DOHH2 (cell line): ENCODE results near the gene ATP2B2.

ENCODE experiments used
- H3F3A ChIP-seq: fragments of 200-600 bp; sonication (generic), shearing (Covaris generic); 2 replicates; pipeline ENCODE4 v1.6.0; 2016; ENCODE audit warnings: antibody characterized with exemption, mild to moderate bottlenecking; ENCODE audit not compliant: control insufficient read depth, insufficient read depth
- H3K27ac ChIP-seq: fragments of 200-600 bp; sonication (generic); 2 replicates; pipeline ENCODE4 v1.5.1; 2014; ENCODE audit warnings: low read depth, mild to moderate bottlenecking, low read length, moderate library complexity
- H3K27me3 ChIP-seq: fragments of 200-600 bp; sonication (generic); 2 replicates; pipeline ENCODE4 v1.6.1; 2014; ENCODE audit warnings: mild to moderate bottlenecking, low read length, mixed read lengths; ENCODE audit not compliant: control insufficient read depth
- H3K36me3 ChIP-seq: fragments of 200-600 bp; sonication (generic); 2 replicates; pipeline ENCODE4 v1.6.1; 2014; ENCODE audit warnings: mild to moderate bottlenecking, low read length, moderate library complexity, mixed read lengths; ENCODE audit not compliant: control insufficient read depth
- H3K4me1 ChIP-seq: fragments of 200-600 bp; sonication (generic); 2 replicates; pipeline ENCODE4 v1.6.1; 2014; ENCODE audit warnings: mild to moderate bottlenecking, low read length, mixed read lengths; ENCODE audit not compliant: control insufficient read depth
- H3K4me2 ChIP-seq: fragments of 200-600 bp; sonication (generic); 2 replicates; pipeline ENCODE4 v1.6.0; 2014; ENCODE audit warnings: mild to moderate bottlenecking, low read length, moderate library complexity
- H3K4me3 ChIP-seq: fragments of 200-600 bp; sonication (generic); 2 replicates; pipeline ENCODE4 v1.5.1; 2014; ENCODE audit warnings: mild to moderate bottlenecking, low read length, mixed read lengths
- H3K79me2 ChIP-seq: fragments of 200-600 bp; sonication (generic); 2 replicates; pipeline ENCODE4 v1.6.1; 2014; ENCODE audit warnings: mild to moderate bottlenecking, low read length, mixed read lengths; ENCODE audit not compliant: control insufficient read depth
- H3K9me2 ChIP-seq: fragments of 200-600 bp; sonication (generic); replicated peaks from 2 replicates; pipeline ENCODE4 v1.6.1; 2014; ENCODE audit warnings: mild to moderate bottlenecking, low read length, mixed read lengths; ENCODE audit not compliant: control insufficient read depth
- H3K9me3 ChIP-seq: fragments of 200-600 bp; sonication (generic); 2 replicates; pipeline ENCODE4 v1.6.1; 2014; ENCODE audit warnings: antibody characterized with exemption, low read length, mixed read lengths; ENCODE audit not compliant: control insufficient read depth, insufficient read depth
- H4K20me1 ChIP-seq: fragments of 200-600 bp; sonication (generic); 2 replicates; pipeline ENCODE4 v1.6.0; 2014; ENCODE audit warnings: low read depth, mild to moderate bottlenecking, antibody characterized with exemption, low read length, moderate library complexity; ENCODE audit not compliant: control insufficient read depth, insufficient read depth
- CTCF ChIP-seq: fragments of 200-600 bp; sonication (generic); IDR thresholded peaks from one replicate; pipeline ENCODE4 v1.5.1; 2014; ENCODE audit warnings: antibody characterized with exemption, mild to moderate bottlenecking, low read depth, low read length; ENCODE audit not compliant: poor library complexity, severe bottlenecking
- EZH2phosphoT487 ChIP-seq: fragments of 200-600 bp; sonication (generic); IDR thresholded peaks from 2 replicates; pipeline ENCODE4 v1.6.1; 2017; ENCODE audit warnings: borderline replicate concordance, mild to moderate bottlenecking, antibody characterized with exemption, low read length, moderate library complexity, mixed read lengths

ATP2B2 gene

GRCh38 chr3:10523561-10523960 lies 18.2 kb upstream of the ATP2B2 start:
- Histone ChIP-seq H3K27me3 (peaks cover 29% of the 10 kb centered on the region; the same call in 1 of the 2 replicates), H3K36me3 (no peaks in the 10 kb centered on the region), H3K79me2 (no peaks in the 10 kb centered on the region), H3K9me3 (no peaks in the 10 kb centered on the region), H3F3A (no peaks in the 10 kb centered on the region), H4K20me1 (no peaks in the 10 kb centered on the region; the same call in 1 of the 2 replicates), H3K4me3 (no peak overlapping the region), H3K4me2 (no peak overlapping the region), H3K9me2 (no peaks in the 10 kb centered on the region), H3K27ac (no peak overlapping the region), H3K4me1 (no peaks in the 10 kb centered on the region)
- TF ChIP-seq CTCF (no peak), EZH2phosphoT487 (no peak)

- Histone ChIP-seq H4K20me1 (no peaks in the 10 kb centered on the region; the same call in 1 of the 2 replicates), H3K9me3 (no peaks in the 10 kb centered on the region), H3K4me2 (no peak overlapping the region), H3K9me2 (no peaks in the 10 kb centered on the region), H3K4me1 (no peaks in the 10 kb centered on the region), H3F3A (no peaks in the 10 kb centered on the region), H3K27ac (no peak overlapping the region), H3K4me3 (no peak overlapping the region), H3K27me3 (peaks cover 28% of the 10 kb centered on the region; the same call in 1 of the 2 replicates), H3K79me2 (no peaks in the 10 kb centered on the region), H3K36me3 (no peaks in the 10 kb centered on the region)
- no peak for TF ChIP-seq CTCF
- TF ChIP-seq EZH2phosphoT487 = no peak
Observed at GRCh38 chr3:10522646-10523303, 17.4 kb upstream of the ATP2B2 start.

GRCh38 chr3:10521772-10522441 lies 16.5 kb upstream of the ATP2B2 start:
- Histone ChIP-seq H3K27me3 (peaks cover 37% of the 10 kb centered on the region), H3F3A (no peaks in the 10 kb centered on the region), H3K27ac (no peak overlapping the region), H4K20me1 (no peaks in the 10 kb centered on the region; the same call in 1 of the 2 replicates), H3K9me3 (no peaks in the 10 kb centered on the region), H3K4me3 (no peak overlapping the region), H3K79me2 (no peaks in the 10 kb centered on the region), H3K36me3 (no peaks in the 10 kb centered on the region), H3K4me2 (no peak overlapping the region), H3K4me1 (no peaks in the 10 kb centered on the region), H3K9me2 (no peaks in the 10 kb centered on the region)
- TF ChIP-seq EZH2phosphoT487 (no peak), CTCF (no peak)
